Suppressor macrophage treated with lipopolysaccharide for 4 hours (primary cell): ENCODE results near the gene CACNA2D2.

Experiments used
- DNase-seq: peaks from one replicate; pipeline ENCODE4 v3.0.0-alpha.2; 2020

The CACNA2D2 gene

GRCh38 chr3:50454481-50455070, 48.9 kb downstream of the CACNA2D2 start:
- DNase-seq, result no peak

GRCh38 chr3:50453907-50454306, 49.5 kb downstream of the CACNA2D2 start:
- DNase-seq, result no peak

GRCh38 chr3:50450209-50450921, 53.1 kb downstream of the CACNA2D2 start:
- peak; percentile 94 for DNase-seq

- no peak for DNase-seq
Observed at GRCh38 chr3:50448752-50449539, 54.5 kb downstream of the CACNA2D2 start.

- DNase-seq, result peak; percentile 75
Observed at GRCh38 chr3:50447290-50447840, 56.1 kb downstream of the CACNA2D2 start.

- DNase-seq, result no peak
Observed at GRCh38 chr3:50445919-50446318, 57.5 kb downstream of the CACNA2D2 start.

- DNase-seq, result no peak
Observed at GRCh38 chr3:50444782-50445181, 58.7 kb downstream of the CACNA2D2 start.

GRCh38 chr3:50444213-50444612, 59.2 kb downstream of the CACNA2D2 start:
- no peak for DNase-seq

GRCh38 chr3:50442945-50443579, 60.4 kb downstream of the CACNA2D2 start:
- no peak for DNase-seq

GRCh38 chr3:50441424-50442217, 61.8 kb downstream of the CACNA2D2 start:
- no peak for DNase-seq

- DNase-seq, result peak; percentile 78
Observed at GRCh38 chr3:50436114-50436674, 67.2 kb downstream of the CACNA2D2 start.

GRCh38 chr3:50435371-50436113, 67.9 kb downstream of the CACNA2D2 start:
- no peak for DNase-seq

GRCh38 chr3:50433954-50434353, 69.5 kb downstream of the CACNA2D2 start:
- DNase-seq, result no peak

- DNase-seq, result no peak
Observed at GRCh38 chr3:50430950-50431435, 72.4 kb downstream of the CACNA2D2 start.

GRCh38 chr3:50430191-50430590, 73.2 kb downstream of the CACNA2D2 start:
- DNase-seq, result no peak

- no peak for DNase-seq
Observed at GRCh38 chr3:50428007-50428633, 75.3 kb downstream of the CACNA2D2 start.

GRCh38 chr3:50427217-50427616, 76.2 kb downstream of the CACNA2D2 start:
- DNase-seq, result no peak

- no peak for DNase-seq
Observed at GRCh38 chr3:50425911-50426310, 77.5 kb downstream of the CACNA2D2 start.

GRCh38 chr3:50423543-50423942, 79.9 kb downstream of the CACNA2D2 start:
- DNase-seq, result no peak

- no peak for DNase-seq
Observed at GRCh38 chr3:50422153-50422552, 81.3 kb downstream of the CACNA2D2 start.
